ENCODE data around the gene ADRB2.
A peak's percentile ranks its signal among the peaks of the same experiment; 100 is the strongest.

Gene ADRB2

DNA sequence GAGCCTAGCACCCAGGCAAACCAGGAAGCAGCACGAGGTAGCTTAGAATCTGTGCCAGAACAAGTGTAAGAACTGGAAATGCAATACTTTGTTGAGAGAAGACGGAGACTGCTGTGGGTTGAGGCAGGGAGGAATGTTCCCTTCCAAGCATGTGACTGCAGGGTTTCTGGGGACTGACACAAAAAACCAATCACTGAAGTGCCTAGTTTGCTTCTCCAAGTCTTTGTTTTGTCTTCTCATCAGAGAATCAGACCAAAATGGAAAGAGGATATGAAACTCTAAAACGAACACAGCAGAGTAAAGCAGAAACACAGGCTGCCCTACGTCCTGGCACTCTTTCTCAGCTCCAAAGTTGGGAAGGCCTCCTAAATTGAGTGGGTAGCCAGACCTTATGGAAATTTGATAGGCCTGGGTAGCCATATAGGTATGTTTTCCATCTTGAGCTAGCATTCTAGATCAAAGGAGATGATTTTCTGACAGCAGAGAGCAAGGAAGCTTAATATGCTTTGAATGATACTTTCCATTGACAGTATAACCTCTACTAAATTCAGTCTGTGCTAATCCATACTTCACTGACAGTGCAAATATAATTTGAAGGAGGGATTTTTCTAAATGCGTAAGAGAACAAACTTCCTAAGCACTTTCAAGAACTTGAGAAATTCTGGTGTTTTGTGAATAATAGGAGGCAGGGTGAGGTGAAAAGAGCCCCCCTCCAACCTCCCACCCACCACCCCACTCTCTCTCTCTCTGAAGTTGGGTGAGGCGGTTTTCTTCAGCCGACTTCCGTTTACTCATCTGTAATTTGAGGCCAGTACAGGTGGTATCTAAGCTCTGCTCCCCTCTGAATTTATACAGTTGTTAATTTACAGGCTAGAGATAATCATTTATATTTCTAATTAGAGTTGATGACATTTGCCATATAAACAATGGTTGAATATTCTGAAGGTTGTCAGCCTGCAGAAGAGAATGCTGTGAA is 5.5 kb downstream of the ADRB2 start:
- no peak for DNase-seq

DNA sequence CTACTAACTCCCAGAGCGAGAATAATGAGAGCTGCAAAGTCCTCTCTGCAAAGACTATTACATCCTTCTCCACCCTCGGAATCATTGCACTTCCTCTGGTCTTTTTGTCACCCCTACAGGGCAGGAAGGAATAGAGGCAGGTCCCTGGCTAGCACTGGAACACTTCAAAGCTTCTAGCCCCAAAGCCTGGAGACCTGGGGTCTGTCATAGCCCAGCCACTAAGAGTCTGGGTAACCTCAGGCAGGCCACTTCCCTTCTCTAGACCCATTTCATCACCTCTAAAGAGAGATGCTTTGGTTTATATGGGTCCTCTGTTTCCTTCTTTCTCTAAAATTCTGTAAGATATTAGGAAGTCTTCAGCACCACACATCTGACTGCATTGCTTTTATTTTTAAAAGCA is 6.7 kb downstream of the ADRB2 start:
- no peak for DNase-seq

DNA sequence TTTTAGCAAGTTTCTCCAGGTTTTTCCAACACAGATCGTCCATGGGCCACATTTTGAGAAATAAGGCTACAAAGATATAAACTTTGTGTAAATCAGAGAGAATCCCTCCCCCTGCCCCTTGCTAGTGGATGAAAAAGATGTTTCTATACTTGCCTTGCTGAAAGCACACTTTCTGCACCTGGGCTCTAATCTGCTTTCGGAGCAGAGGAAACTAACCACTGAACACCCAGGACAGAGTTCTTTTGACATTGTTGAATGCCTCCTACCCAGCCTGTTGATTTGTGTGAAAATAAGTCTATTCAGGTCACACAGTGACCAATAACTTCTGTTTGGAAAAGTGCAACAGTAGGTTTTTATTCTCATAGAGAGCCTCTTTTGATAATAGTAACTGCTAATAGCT is 7.5 kb downstream of the ADRB2 start:
- no peak for DNase-seq

DNA sequence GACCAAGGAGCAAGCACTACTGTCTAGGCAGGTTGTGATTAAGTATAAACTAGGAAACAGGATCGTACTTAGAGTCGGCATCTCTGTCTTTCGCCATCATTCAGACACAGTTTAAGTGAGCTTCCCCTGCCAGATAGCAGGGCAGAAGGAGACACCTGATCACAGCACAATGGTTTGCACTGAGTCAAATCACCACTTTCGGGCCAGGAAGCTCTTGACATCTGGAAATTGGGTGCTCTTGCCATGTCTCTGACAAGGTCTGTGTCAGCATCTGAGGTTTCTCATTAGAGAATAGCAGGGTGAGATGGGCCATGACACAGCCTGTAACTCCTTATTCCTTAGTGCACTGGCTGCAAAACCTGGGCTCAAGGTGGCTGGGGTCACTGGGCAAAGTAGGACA is 8.3 kb downstream of the ADRB2 start:
- no peak for DNase-seq

DNA sequence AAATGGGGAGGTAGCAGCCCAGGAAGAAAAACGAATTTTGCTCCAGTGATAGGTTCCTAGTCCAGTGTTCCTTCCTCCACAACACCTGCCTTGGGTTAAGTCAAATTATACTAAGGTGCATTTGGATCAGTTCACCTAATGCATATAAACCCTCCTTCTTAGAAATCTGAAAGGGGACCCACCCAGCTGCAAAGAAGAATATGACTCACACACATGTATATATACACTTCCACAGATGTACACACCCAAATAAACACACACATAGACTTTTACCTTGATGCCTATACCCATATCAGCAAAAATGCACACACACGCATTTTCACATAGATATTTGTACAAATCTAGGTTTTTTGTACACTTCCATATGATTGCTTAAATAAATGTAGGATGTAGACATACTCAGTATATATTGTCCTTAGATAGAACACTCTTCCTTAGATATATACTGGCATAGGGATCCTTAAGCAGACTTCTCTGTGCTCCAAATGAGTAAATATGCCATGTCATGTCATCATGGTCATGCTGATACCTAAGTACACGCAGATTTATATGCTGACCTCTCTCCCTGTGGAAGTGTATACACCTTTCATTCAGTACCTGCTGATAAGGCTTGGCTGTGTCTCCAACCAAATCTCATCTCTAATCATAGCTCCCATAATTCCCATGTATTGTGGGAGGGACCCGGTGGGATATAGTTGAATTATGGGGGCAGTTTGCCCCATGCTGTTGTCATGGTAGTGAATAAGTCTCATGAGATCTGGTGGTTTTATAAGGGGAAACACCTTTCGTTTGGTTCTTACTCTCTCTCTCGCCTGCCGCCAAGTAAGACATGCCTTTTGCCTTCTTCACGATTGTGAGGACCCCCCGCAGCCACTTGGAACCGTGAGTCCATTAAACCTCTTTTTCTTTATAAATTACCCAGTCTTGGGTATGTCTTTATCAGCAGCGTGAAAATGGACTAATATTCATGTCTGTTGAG is 10.2 kb downstream of the ADRB2 start:
- no peak for DNase-seq

DNA sequence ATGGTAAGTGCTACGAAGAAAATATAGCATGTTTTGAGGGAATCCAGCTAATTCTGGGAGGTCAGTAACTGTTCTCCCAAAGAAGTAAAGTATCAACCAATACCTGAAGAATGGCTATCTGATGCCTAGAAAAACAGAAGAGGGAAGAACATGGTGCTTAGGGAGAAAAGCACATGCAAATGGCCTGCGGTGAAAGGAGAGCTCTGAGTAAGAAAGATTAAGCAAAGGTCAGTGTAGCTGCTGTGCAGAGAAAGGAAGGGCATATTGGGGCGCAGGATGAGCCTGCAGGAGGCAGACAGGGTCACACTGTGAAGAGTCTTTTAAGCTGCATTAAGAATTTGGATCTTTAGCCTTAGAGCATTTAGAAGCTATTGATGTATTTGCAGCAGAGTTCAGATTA is 11.0 kb downstream of the ADRB2 start:
- no peak for DNase-seq

DNA sequence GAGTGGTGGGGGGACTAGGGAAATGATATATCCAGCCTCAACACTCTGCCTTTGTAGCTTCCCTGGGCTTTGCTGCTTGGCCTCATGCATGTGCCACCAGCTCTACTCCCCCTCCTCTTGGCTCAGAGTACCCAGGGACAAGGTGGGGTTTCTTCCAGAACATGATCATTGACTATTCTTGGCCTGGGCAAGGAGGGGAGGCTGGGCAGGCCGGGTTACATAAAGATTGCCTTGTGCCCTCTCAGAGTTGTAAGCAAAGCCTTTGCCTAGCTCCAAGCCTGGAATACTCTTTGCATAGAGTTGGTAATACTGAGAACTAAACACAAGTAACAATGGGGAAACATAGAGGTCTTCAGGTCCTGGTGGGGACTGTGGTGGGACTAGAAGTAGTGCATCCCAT is 11.9 kb downstream of the ADRB2 start:
- DNase-seq: no peak

DNA sequence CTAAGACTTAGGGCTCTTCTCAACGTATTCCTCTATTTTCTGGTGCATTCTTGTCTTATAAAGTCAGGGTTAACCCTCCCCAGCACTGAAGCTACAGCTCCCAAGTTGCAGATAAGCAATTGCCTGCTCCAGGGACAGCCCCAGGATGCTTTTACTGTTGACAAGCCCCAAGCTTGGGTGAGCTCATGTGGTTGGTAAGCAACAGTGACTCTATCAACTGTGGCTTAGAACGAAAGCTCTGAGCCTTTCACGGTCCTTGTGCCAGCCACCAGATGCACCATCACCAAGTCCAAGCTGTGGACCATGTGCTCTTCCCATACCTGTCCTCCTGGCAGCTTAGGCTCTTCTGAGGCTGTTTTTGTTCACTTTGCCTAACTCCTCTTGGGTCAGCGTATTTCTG is 13.5 kb downstream of the ADRB2 start:
- no peak for DNase-seq

DNA sequence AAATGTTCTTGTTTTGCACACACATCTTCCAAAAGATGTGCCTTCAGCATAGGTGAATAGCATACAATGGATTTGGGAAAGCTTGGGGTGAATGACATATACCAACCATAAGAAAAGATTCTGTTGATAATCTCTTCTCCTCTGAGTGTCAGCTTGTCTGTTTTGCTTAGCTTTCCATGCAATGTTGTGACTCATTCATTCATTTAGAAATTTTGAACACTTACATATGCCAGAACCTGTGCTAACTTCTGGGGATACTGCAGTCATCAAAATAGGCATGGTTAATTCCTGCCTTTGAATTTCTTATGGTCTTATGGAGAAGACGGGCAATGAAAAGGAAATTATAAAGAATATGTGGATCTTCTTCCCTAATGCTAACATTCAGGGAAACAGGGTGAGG is 14.1 kb downstream of the ADRB2 start:
- DNase-seq: no peak

DNA sequence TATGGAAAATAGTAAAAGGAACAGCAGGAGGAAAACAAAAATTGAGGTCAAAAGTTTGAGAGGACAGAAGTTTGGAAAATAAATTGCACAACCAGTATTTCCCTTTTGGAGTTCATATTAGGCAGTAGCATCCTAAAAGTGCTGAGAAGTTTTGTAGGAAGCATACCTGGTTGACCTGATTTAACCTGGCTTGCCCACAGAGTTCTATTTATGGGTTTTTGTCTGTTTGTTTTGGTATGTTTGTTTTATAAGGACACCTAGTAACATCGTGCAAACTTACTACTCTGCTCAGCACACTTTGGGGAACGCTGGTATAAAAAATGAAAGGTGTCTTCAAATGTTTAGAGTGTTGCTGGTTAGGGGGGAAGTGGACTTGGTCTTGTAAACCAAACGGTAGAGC is 15.1 kb downstream of the ADRB2 start:
- DNase-seq: no peak

DNA sequence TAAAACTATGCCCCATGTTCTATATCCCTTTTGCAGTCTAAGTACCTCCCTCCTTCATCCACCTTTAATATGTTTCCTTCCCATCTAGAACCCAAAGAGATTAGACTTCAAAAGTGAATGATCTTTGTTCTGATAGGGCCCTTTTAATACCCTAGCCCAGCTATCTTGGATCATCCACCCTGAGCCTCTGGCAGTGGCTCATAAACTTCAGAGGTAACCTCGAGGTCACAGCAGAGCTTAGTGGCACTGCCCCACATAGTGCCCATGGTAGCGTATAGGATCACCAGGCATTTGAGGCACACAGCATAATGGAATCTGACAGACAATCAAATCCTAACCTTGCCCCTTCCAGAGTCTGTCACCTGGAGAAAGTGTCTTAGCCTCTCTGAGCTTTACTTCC is 15.8 kb downstream of the ADRB2 start:
- no peak for DNase-seq

DNA sequence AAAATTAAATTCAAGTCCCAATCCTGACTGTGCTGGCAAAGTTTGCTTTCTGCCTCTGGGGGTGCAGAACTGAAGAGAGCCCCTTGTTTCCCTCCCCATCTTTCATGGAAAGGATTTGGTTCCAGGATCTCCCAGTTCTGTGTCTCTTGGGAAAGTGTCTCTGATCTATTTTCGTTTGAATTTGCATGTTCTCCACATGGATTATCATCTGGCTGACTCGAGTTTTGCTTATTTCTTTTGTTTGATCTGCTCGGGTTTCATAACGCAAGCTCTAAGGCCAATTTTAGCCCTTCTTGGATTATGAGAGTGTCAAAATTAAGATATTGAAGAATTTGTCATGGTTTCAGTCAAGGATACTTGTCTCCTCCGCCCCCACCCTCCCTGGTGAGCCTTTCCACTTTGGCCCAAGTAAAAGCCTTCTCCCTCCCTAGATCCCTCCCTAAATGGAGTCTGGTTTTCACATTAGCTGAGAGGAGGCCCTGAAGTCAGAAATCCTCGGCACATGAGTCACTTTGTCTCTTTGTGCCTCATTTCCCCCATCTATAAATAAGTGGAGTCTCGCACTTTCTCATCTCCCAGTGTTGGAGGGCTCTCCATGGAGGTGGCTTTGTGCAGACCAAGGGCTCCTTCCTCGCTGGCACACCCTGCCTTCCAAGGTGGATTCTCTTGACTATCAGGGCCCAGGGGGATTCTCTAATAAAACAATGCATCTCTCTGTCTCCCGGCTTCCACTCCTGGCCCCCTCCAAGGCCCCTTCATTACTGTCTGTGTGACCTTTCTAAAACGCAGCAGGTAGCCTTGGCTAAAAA is 17.3 kb downstream of the ADRB2 start:
- DNase-seq: no peak

DNA sequence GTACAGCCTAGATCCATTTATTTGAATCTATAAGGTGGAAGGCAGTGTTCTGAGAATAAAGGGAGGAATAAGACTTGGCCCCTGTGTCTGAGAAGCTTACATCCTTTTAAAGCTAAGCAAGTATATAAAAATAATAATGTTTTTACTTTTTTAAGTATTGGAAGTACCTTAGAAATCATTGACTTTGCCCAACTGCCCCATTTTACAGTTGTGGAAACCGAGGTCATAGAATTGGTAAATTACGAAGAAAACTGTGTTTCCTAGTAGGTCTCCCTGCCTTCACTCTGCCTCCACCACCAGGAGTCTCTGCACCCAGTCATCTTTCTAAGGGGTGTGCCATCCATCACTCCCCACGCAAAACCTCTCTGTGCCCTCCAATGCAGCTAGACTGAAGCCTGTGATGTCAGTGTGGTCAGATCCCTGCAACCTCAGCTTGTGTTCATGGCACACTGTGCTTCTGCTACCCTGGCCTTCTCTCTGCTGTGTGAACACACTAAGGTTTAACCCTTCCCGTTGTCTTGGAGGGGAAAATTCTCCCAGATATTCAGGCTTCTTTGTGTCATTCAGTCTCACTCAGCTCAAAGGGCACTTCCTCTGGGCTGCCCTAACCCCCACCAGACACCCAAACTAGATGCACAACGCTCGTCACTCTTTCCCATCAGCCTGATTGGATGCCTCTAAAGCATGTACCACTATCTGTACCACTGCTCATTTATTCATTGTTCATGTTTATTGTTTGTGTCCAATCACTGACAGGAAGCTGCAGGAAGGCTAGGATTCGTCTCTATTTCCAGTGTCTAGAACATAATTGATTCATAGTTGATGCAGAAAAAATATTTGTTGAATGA is 18.2 kb downstream of the ADRB2 start:
- DNase-seq: no peak

DNA sequence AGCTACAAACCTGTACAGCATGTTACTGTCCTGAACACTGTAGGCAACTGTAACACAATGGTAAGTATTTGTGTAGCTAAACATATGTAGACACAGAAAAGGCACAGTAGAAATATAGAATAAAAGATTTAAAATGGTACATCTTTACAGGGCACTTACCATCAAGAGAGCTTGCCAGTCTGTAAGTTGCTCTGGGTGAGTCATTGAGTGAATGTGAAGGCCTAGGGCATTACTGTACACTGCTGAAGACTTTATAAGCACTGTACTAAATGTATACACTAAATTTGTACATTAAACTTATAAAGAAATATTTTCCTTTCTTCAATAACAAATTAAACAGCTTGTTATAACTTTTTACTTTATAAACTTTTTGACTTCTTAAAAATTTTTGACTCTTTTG is 20.5 kb downstream of the ADRB2 start:
- no peak for DNase-seq

DNA sequence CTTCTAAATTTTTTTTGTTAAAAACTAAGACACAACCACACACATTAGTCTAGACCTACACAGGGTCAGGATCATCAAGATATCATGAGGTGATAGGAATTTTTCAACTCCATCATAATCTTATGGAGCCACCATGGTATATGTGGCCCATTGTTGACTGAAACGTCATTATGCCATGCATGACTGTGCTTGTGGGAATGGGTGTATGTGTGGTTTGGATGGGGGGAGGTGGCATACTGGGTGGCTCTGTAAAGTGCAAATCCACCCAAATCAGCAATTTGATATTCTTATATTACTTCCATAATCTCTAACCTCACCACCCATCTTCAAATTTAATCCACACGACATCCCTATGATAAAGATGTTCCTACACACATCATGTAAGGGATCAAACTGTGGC is 21.0 kb downstream of the ADRB2 start:
- no peak for DNase-seq

DNA sequence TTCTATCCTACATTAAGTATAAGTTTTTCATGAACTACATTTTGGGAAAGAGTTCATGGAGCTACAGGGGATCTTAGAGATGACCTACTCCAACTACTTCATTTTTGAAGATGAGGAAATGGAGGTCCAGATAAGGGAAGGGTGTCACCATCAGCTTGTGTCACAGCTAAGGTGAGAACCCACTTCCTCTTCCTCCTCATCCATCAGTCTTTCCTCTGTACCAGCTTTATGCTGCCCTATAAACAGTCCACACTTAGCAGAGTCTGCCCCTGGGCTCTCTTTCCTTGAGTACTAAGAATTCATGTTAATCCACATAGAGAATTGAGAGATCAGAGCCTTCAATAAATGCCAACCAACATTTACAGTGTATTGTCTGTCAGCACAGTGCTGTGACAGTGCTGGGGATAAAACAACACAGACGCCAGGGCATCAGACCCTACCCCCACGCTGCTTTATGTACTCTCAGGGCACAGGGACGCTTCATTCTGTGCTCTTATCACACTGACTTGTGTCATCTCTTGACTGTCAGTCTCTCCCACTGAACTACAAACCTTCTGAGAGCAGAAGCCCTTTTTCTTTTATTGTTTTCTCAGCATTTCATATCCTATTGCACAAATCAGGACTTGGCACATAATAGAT is 22.1 kb downstream of the ADRB2 start:
- DNase-seq: peak; percentile 30

DNA sequence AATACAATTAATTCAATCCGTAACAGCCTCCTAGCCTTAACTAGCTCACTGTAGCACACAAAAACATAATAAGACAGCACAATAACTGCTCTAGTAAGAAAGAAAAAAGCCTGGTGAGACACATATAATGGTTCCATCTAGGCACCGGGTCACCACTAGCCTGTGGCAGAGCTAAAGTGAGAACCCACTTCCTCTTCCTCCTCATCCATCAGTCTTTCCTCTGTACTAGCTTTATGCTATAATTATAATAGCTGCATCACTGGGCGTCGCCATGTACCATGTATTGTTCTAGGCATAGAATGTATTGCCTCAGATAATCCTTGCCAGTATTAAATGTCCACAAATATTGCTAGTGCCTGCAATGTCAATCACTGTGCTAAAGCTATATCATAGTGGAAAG is 23.1 kb downstream of the ADRB2 start:
- DNase-seq: peak; percentile 49

DNA sequence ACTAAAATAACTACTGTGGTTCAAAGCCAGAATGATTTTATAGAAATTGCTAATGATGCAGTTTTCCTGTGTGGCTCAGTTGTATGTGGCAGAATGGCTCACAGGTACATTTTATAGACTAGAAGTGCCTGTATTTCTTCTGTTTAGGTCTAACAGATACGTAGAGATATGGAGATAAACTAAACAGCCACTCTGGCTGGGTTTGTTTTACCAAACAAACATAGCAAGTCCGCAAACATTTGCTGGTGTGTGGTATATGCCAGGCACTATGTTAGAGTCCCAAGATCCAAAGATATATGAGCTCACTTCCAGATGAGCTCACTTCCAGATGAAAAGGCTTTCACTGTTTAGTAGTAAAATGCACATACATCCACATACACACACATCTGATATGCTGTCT is 24.4 kb downstream of the ADRB2 start:
- DNase-seq: no peak

DNA sequence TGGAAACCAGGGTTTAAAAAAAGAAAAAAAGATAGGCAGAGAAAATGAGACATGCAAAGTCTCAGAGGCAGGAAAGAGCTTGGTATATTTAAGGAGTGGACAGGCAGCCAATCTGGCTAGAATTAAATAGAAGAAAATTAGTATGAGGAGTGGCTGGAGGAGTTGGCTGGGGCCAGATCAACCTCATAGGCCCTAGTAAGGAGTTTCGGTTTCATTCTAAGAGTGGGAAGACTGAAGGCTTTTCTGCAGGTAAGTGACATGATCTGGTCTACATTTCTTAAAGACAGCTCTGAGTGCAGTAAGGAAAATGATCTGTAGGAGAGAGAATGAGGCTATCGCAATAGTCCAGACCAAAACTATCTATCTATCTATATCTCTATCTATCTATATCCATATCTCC is 27.5 kb downstream of the ADRB2 start:
- no peak for DNase-seq

DNA sequence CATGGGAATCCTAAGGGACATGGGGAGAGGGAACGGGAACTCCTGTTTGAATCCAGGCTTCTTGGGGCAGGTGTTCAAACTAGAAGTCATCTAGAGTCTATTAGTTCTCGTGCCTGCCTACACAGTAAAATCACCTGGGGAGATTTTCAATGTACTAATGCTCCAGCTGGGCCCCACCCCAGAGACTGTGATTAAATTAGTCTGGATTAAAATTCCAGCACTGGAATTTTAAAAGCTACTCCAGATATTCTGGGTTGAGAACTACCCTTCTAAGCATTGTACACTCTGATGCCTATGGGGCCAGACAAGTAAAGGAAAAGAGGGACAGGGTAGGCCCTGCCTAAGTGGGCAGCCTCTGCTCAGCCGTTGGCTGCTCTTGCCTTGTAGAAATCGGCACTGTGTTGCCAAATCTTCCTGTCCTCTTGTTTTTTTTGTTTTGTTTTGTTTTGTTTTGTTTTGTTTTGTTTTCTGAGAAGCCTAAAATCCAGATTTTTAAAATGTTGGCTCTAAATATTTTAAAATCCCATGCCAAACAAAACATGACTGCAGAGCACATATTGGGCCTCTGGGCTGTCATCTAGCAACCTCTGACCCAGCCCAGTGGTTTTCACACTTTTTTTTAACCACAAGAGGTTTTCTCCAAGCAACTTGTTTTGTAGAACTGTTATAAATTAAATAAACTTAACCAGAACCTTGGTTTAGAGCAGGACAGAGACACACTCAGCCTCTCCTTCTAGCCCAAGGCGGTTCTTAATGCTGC is 29.0 kb downstream of the ADRB2 start:
- peak; percentile 22 for DNase-seq

DNA sequence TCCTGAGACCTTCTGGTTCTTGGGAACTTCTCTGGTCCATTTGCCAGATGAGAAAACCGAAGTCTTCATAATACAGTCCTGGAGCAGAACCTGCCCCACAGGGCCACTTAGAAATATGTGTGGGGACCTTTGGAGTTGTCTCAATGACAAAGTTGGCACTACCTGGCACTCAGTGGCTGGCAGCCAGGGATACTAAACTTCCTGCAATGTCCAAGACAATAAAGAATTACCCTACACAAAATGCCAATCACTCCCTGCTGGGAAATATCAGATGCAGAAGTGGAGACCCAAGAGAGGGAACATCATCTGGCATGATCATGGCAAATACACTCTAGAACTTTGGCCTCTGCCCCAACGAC is 29.6 kb downstream of the ADRB2 start:
- DNase-seq: no peak

Data from NK-92 treated with Interleukin-12 subunit alpha and Interleukin-12 subunit beta, amount 100 ng/mL, for 24 hours (cell line).